Measurements from ENCODE around the gene PARVB.

Gene PARVB

GRCh38 chr22:43991316-43992020, 32.6 kb upstream of the PARVB start:
- Histone ChIP-seq H3K4me3 (ENCODE audit: low read length) (no peak overlapping the region), H3K9ac (ENCODE audit: low read length) (no peak overlapping the region), H3K9me3 (ENCODE audit: control insufficient read depth, low read length) (no peaks in the 10 kb centered on the region), H3K4me1 (ENCODE audit: control insufficient read depth, insufficient read depth, low read length) (no peaks in the 10 kb centered on the region), H3K36me3 (ENCODE audit: control insufficient read depth, insufficient read depth, low read length) (peaks cover 7% of the 10 kb centered on the region), H3K27me3 (ENCODE audit: control insufficient read depth, insufficient read depth, low read length) (no peaks in the 10 kb centered on the region)

GRCh38 chr22:43992331-43992821, 31.7 kb upstream of the PARVB start:
- H3K9me3 ChIP-seq (ENCODE audit: control insufficient read depth, low read length), result no peaks in the 10 kb centered on the region
- peaks cover 7% of the 10 kb centered on the region for H3K36me3 ChIP-seq (ENCODE audit: control insufficient read depth, insufficient read depth, low read length)
- no peak overlapping the region for H3K9ac ChIP-seq (ENCODE audit: low read length)
- H3K4me3 ChIP-seq (ENCODE audit: low read length), result no peak overlapping the region
- no peaks in the 10 kb centered on the region for H3K4me1 ChIP-seq (ENCODE audit: control insufficient read depth, insufficient read depth, low read length)
- no peaks in the 10 kb centered on the region for H3K27me3 ChIP-seq (ENCODE audit: control insufficient read depth, insufficient read depth, low read length)

DNA sequence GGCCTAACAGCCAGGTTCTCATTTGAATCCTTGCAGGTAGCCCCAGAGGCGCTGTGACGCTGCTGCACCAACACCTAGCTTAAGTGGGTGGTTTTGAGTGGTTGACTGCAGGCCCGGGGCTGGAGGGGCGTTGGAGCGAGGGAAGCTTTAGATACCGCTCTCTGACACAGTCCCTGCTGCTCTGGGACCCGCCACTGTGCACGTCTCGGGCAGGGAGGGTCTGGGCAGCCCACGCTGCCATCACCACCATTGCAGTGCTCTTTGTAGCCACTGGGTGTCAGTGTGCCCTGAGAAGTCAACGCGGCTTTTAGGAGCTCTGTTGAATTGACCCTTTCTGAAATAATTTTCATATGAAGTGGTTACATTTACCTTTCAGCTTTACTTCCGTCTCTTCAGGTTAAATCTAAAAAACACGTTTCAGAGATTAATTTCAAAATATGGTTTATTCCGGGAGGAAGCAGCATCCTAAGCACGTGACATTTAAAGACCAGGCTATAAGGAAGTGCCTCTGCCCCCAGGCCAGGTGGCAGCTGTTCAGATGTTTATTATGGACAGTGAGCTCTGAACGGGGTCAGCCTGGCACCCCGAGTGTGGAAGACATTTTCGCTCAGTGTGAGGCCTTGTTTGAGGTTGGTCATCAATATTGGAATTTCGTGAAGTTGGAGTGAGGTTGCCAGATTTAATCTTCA, 30.9 kb upstream of the PARVB start:
- H3K4me3 ChIP-seq (ENCODE audit: low read length), result no peak overlapping the region
- no peak overlapping the region for H3K9ac ChIP-seq (ENCODE audit: low read length)
- peaks cover 7% of the 10 kb centered on the region for H3K36me3 ChIP-seq (ENCODE audit: control insufficient read depth, insufficient read depth, low read length)
- no peaks in the 10 kb centered on the region for H3K27me3 ChIP-seq (ENCODE audit: control insufficient read depth, insufficient read depth, low read length)
- no peaks in the 10 kb centered on the region for H3K4me1 ChIP-seq (ENCODE audit: control insufficient read depth, insufficient read depth, low read length)
- H3K9me3 ChIP-seq (ENCODE audit: control insufficient read depth, low read length), result no peaks in the 10 kb centered on the region

GRCh38 chr22:43994006-43994405, 30.1 kb upstream of the PARVB start:
- Histone ChIP-seq H3K27me3 (ENCODE audit: control insufficient read depth, insufficient read depth, low read length) (no peaks in the 10 kb centered on the region), H3K4me3 (ENCODE audit: low read length) (no peak overlapping the region), H3K36me3 (ENCODE audit: control insufficient read depth, insufficient read depth, low read length) (peaks cover 7% of the 10 kb centered on the region), H3K9ac (ENCODE audit: low read length) (no peak overlapping the region), H3K9me3 (ENCODE audit: control insufficient read depth, low read length) (no peaks in the 10 kb centered on the region), H3K4me1 (ENCODE audit: control insufficient read depth, insufficient read depth, low read length) (no peaks in the 10 kb centered on the region)

DNA sequence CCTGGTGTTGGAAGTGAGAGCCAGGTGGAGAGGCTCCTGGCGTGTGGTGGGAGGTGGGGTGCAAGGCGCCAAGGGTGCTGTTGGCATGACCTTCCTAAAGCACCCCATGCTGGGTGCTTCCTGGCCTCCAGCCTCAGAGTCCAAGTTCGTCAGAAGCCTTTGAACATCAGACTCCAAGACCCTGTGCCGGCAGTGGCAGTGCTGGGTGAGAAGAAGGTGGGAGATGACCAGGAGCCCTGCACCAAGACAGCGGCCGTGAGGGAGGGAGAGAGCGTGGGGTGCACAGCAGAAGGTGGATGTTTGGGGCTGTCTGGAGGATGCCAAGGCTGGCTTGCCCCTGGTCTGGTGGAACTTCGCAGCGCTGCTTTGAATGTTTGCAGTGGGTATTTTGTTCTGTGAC, 29.7 kb upstream of the PARVB start:
- no peak overlapping the region for H3K4me3 ChIP-seq (ENCODE audit: low read length)
- no peaks in the 10 kb centered on the region for H3K4me1 ChIP-seq (ENCODE audit: control insufficient read depth, insufficient read depth, low read length)
- no peaks in the 10 kb centered on the region for H3K9me3 ChIP-seq (ENCODE audit: control insufficient read depth, low read length)
- peaks cover 7% of the 10 kb centered on the region for H3K36me3 ChIP-seq (ENCODE audit: control insufficient read depth, insufficient read depth, low read length)
- no peak overlapping the region for H3K9ac ChIP-seq (ENCODE audit: low read length)
- no peaks in the 10 kb centered on the region for H3K27me3 ChIP-seq (ENCODE audit: control insufficient read depth, insufficient read depth, low read length)

DNA sequence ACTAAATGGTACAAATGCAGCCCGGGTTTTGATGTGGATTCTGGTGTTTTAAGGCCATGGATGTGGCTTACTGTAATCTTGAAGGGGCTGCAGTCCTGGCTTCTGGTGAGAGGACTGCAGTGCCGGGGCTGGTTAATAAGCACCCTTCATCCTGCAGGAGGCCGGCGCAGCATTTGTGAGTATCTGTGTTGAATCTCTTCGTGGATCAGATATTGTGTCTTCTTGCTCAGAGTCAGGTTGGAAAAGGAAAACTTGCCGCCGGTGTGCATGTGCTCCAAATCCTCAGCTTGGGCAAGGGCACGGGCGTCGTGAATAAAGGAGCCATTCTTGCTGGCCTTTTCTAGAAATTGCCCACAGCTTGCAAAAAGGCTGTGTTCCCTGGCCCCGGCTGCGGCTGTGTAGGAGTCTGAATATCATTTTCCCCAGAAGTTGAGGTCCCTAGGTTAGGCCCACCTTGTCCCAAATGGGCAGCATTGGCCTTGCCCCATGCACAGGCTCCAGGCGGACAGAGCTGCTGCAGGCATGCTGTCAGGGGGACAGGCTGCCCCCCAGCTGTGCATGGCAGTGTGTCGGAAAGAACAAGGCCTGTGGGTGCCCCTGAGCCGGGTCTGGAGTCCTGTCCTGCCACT, 28.9 kb upstream of the PARVB start:
- no peaks in the 10 kb centered on the region for H3K4me1 ChIP-seq (ENCODE audit: control insufficient read depth, insufficient read depth, low read length)
- no peak overlapping the region for H3K9ac ChIP-seq (ENCODE audit: low read length)
- no peaks in the 10 kb centered on the region for H3K9me3 ChIP-seq (ENCODE audit: control insufficient read depth, low read length)
- no peak overlapping the region for H3K4me3 ChIP-seq (ENCODE audit: low read length)
- H3K27me3 ChIP-seq (ENCODE audit: control insufficient read depth, insufficient read depth, low read length), result no peaks in the 10 kb centered on the region
- H3K36me3 ChIP-seq (ENCODE audit: control insufficient read depth, insufficient read depth, low read length), result peaks cover 7% of the 10 kb centered on the region

DNA sequence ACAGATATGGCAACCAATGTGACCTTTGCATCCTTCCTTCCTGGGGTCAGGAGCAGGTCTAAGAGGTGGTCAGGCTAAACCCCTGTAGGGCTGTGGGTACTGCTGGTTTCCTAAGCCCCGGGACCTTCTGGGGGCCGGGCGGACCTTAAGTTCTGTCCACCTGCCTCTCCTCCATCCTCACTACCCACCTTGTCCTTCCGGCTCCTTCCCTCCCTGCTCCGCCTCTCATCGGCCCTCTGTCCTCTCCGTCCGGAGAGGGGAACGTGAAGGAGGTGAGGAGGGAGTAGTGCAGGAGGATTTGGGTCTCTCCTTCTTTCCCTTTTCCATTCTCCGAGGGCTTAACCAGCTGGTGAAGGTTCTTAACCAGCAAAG, 28.3 kb upstream of the PARVB start:
- no peaks in the 10 kb centered on the region for H3K9me3 ChIP-seq (ENCODE audit: control insufficient read depth, low read length)
- H3K9ac ChIP-seq (ENCODE audit: low read length), result no peak overlapping the region
- no peaks in the 10 kb centered on the region for H3K27me3 ChIP-seq (ENCODE audit: control insufficient read depth, insufficient read depth, low read length)
- H3K36me3 ChIP-seq (ENCODE audit: control insufficient read depth, insufficient read depth, low read length), result peaks cover 7% of the 10 kb centered on the region
- H3K4me3 ChIP-seq (ENCODE audit: low read length), result no peak overlapping the region
- no peaks in the 10 kb centered on the region for H3K4me1 ChIP-seq (ENCODE audit: control insufficient read depth, insufficient read depth, low read length)

- Histone ChIP-seq H3K9me3 (ENCODE audit: control insufficient read depth, low read length) (no peaks in the 10 kb centered on the region), H3K9ac (ENCODE audit: low read length) (no peak overlapping the region), H3K4me1 (ENCODE audit: control insufficient read depth, insufficient read depth, low read length) (no peaks in the 10 kb centered on the region), H3K36me3 (ENCODE audit: control insufficient read depth, insufficient read depth, low read length) (peaks cover 7% of the 10 kb centered on the region), H3K27me3 (ENCODE audit: control insufficient read depth, insufficient read depth, low read length) (no peaks in the 10 kb centered on the region), H3K4me3 (ENCODE audit: low read length) (no peak overlapping the region)
Measured at GRCh38 chr22:43996170-43996980, 27.7 kb upstream of the PARVB start.

DNA sequence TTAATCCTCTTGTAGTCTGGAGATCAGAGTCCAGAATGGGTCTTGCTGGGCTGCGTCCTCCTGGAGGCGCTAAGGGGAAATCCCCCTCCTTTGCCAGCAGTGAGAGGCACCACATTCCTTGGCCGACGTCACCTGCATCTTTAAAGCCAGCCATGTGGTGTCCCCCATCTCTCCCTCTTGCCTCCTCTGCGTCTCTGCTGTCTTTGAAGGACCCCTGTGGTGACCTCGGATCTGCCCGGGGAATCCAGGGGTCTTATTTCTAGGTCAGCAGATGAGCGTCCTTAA, 27.2 kb upstream of the PARVB start:
- no peak overlapping the region for H3K4me3 ChIP-seq (ENCODE audit: low read length)
- no peaks in the 10 kb centered on the region for H3K4me1 ChIP-seq (ENCODE audit: control insufficient read depth, insufficient read depth, low read length)
- no peak overlapping the region for H3K9ac ChIP-seq (ENCODE audit: low read length)

DNA sequence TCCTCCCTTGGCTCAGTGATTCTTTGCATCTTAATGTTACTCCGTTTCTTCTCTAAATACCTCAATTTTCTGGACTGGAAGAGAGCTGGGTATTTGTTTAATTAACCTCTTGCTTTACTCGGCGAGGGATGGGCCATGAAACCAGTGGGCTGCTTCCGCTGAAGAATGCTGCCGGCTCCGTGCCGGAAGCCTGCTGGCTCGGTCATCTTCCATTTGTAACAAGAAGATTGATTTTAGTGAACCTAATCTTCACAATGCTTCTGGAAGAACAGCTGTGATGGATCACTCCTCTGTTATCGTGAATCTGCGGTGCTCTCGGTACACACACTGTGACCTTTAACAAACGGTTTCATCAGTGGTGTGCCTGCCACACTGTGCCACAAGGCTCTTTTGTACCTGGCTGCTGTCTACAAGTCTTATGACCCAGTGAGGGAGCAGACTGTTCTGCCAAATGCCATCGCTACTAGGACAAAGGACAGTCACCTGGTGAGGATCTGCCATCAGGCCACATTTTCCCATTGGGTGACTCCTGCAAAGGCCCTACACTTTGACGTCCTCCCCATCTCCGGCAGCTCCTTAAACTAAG, 25.3 kb upstream of the PARVB start:
- Histone ChIP-seq H3K27me3 (ENCODE audit: control insufficient read depth, insufficient read depth, low read length) (no peaks in the 10 kb centered on the region), H3K9me3 (ENCODE audit: control insufficient read depth, low read length) (no peaks in the 10 kb centered on the region), H3K9ac (ENCODE audit: low read length) (no peak overlapping the region), H3K4me1 (ENCODE audit: control insufficient read depth, insufficient read depth, low read length) (no peaks in the 10 kb centered on the region), H3K4me3 (ENCODE audit: low read length) (no peak overlapping the region), H3K36me3 (ENCODE audit: control insufficient read depth, insufficient read depth, low read length) (peaks cover 6% of the 10 kb centered on the region)

More for the DNA sequence above, 27.2 kb upstream of the PARVB start:
- Histone ChIP-seq H3K27me3 (ENCODE audit: control insufficient read depth, insufficient read depth, low read length) (no peaks in the 10 kb centered on the region), H3K9me3 (ENCODE audit: control insufficient read depth, low read length) (no peaks in the 10 kb centered on the region), H3K36me3 (ENCODE audit: control insufficient read depth, insufficient read depth, low read length) (peaks cover 7% of the 10 kb centered on the region)

- H3K27me3 ChIP-seq (ENCODE audit: control insufficient read depth, insufficient read depth, low read length), result no peaks in the 10 kb centered on the region
- no peaks in the 10 kb centered on the region for H3K4me1 ChIP-seq (ENCODE audit: control insufficient read depth, insufficient read depth, low read length)
- H3K36me3 ChIP-seq (ENCODE audit: control insufficient read depth, insufficient read depth, low read length), result no peaks in the 10 kb centered on the region
- H3K9ac ChIP-seq (ENCODE audit: low read length), result no peak overlapping the region
- H3K9me3 ChIP-seq (ENCODE audit: control insufficient read depth, low read length), result no peaks in the 10 kb centered on the region
- H3K4me3 ChIP-seq (ENCODE audit: low read length), result no peak overlapping the region
Measured at GRCh38 chr22:43999378-43999777, 24.7 kb upstream of the PARVB start.

Data from mucosa of stomach (tissue), 1 donor.